Heart left ventricle (tissue), 16 donors: ENCODE data around the gene TBC1D32. TPM values are rescaled to one million over a fixed set of nuclear protein-coding genes. Genes with fewer than 3 reads are reported as not detected.

Source experiments
- ATAC-seq, 4 donors: fragments of 200-7000 bp; cut with Tn5 transposase; one replicate each; pipeline ENCODE4 v1.9.1; 2020 to 2022; ENCODE audit warnings: moderate library complexity in 4 of 4, mild to moderate bottlenecking in 3 of 4, moderate number of reproducible peaks in 1 of 4
- DNase-seq, 5 donors: peaks; one replicate each; pipeline ENCODE4 v3.0.0-alpha.2; 2020
- H3K27ac ChIP-seq, 12 donors: fragments of 200-600 bp; sonication (generic) in 4 of 12; one replicate each; pipeline versions ENCODE4 v1.5.0 to v1.8.0; 2016 to 2022; ENCODE audit warnings: mild to moderate bottlenecking in 2 of 12
- H3K27me3 ChIP-seq, 9 donors: fragments of 200-600 bp; sonication (generic) in 2 of 9; one replicate each; pipeline versions ENCODE4 v1.5.1 to v1.8.0; 2016 to 2022; ENCODE audit warnings: mild to moderate bottlenecking in 3 of 9
- H3K36me3 ChIP-seq, 9 donors: fragments of 200-600 bp; sonication (generic) in 2 of 9; one replicate each; pipeline versions ENCODE4 v1.5.0 to v1.8.0; 2018 to 2022; ENCODE audit warnings: mild to moderate bottlenecking in 2 of 9
- H3K4me1 ChIP-seq, 12 donors: fragments of 200-600 bp; sonication (generic) in 4 of 12; one replicate each; pipeline versions ENCODE4 v1.5.0 to v1.8.0; 2016 to 2022; ENCODE audit warnings: mild to moderate bottlenecking in 3 of 12
- H3K4me3 ChIP-seq, 12 donors: fragments of 200-600 bp; sonication (generic) in 4 of 12; one replicate each; pipeline versions ENCODE4 v1.5.0 to v1.8.0; 2017 to 2022; ENCODE audit warnings: mild to moderate bottlenecking in 9 of 12, moderate library complexity in 4 of 12
- H3K9me3 ChIP-seq, 12 donors: fragments of 200-600 bp; sonication (generic) in 4 of 12; one replicate each; pipeline versions ENCODE4 v1.5.0 to v1.8.0; 2016 to 2022; ENCODE audit warnings: mild to moderate bottlenecking in 1 of 12
- POLR2A ChIP-seq, 2 donors: fragments of 450-650 bp; IDR thresholded peaks; one replicate each; pipeline ENCODE4 v1.6.1; 2017; ENCODE audit warnings: antibody characterized with exemption in 2 of 2, mild to moderate bottlenecking in 2 of 2, moderate library complexity in 2 of 2
- WGBS, 4 donors: extraction: QIAGEN DNeasy Blood & Tissue Kit in 2 of 4; methylation state at CpG; one replicate each; pipeline versions ENCODE4 v1.1.5 to v1.1.7; 2013 to 2018; 5-methylcytosine and 5-hydroxymethylcytosine counted together
- intact Hi-C, 10 donors: fragments of 100-400 bp; cut with DNase I; formaldehyde crosslinking; loops; one replicate each; pipeline versions ENCODE4 v1.11.1 to v1.14.2; 2022
- polyA plus RNA-seq, 2 donors: library from polyadenylated mRNA; stranded (reverse); fragments of 200-250 nt; gene quantifications; one replicate each; pipeline ENCODE4 v1.2.3, GENCODE V29; 2013
- total RNA-seq, 9 donors: library from RNA; depleted of rRNA in 2 of 9; stranded (reverse); fragments of >200 nt in 2 of 9; fragmentation: NEBNext Ultra II Directional in 3 of 9; extraction: Animal tissue kit (Norgen Biotek cat#: 25700) in 3 of 9; gene quantifications; one replicate each; pipeline versions ENCODE4 v1.1.0 to v1.2.4, GENCODE V29; 2016 to 2023
- TF ChIP-seq, protein P1 (sequence below), 12 donors: fragments of 200-600 bp; sonication (generic) in 4 of 12; IDR thresholded peaks; one replicate each; pipeline versions ENCODE4 v1.5.0 to v1.8.0; 2018 to 2022; ENCODE audit warnings: antibody characterized with exemption in 12 of 12, mild to moderate bottlenecking in 5 of 12
- donor health status: ischemic (EF 13 %, LVEDD 7.1; RV severe dilation, severe dysfunction).
- donor health status: healthy with polysubstance abuse.
- donor health status: DM: no; HTN: yes; CAD: no.
- donor health status: DM: no; HTN: no; CAD: no.
- donor health status: ischemic (EF 25% LVEDD 6.9; RV normal size, moderate dysfunction).
- donor health status: ischemic (EF 25% LVEDD 5.7; RV mildly dilated, moderate dysfunction).
- donor health status: healthy.
- donor health status: DM: yes; HTN: yes; CAD: no.
- donor health status: ischemic (EF 35%, LVEDD 5.7; RV mildly dilated, moderate dysfunction).
- donor health status: nonischemic (EF 11% LVEDD 7.7; RV severe dilation, severe dysfunction).
- donor health status: DM: yes; HTN: yes; CAD: no.
- donor health status: PGD.
- donor health status: ischemic (EF 29% LVEDD 5.4; RV normal size, mild dysfunction).
- donor health status: nonischemic (EF 23%, LVEDD 6.1; RV moderate dilation, normal function).

TBC1D32 gene
- total and polyA plus RNA-seq, 11 donors: 0.53 to 4.6 (median 2.7) TPM

GRCh38 chr6:121124600-121124999 is 209.7 kb downstream of the TBC1D32 start:
- no peaks in the 10 kb centered on the region for H3K4me1 ChIP-seq
- H3K4me3 ChIP-seq: no peak overlapping the region
- peaks cover 0 to 32% (median 12%) of the 10 kb centered on the region in 12 donors for H3K9me3 ChIP-seq
- H3K27me3 ChIP-seq: no peaks in the 10 kb centered on the region
- TF ChIP-seq POLR2A (IDR thresholded peaks at IDR 0.05): no peak
- TF ChIP-seq, protein P1, sequence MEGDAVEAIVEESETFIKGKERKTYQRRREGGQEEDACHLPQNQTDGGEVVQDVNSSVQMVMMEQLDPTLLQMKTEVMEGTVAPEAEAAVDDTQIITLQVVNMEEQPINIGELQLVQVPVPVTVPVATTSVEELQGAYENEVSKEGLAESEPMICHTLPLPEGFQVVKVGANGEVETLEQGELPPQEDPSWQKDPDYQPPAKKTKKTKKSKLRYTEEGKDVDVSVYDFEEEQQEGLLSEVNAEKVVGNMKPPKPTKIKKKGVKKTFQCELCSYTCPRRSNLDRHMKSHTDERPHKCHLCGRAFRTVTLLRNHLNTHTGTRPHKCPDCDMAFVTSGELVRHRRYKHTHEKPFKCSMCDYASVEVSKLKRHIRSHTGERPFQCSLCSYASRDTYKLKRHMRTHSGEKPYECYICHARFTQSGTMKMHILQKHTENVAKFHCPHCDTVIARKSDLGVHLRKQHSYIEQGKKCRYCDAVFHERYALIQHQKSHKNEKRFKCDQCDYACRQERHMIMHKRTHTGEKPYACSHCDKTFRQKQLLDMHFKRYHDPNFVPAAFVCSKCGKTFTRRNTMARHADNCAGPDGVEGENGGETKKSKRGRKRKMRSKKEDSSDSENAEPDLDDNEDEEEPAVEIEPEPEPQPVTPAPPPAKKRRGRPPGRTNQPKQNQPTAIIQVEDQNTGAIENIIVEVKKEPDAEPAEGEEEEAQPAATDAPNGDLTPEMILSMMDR (IDR thresholded peaks at IDR 0.05): no peak
- DNase-seq (no peak), ATAC-seq (no peak)
- H3K36me3 ChIP-seq: peaks cover 0 to 39% (median 0%) of the 10 kb centered on the region in 9 donors
- intact Hi-C loops: no loop called here
- H3K27ac ChIP-seq: no peak overlapping the region

GRCh38 chr6:121112356-121112755 is 221.9 kb downstream of the TBC1D32 start:
- no peaks in the 10 kb centered on the region for H3K36me3 ChIP-seq
- DNase-seq (no peak), ATAC-seq (no peak)
- intact Hi-C loops: no loop called here
- H3K27me3 ChIP-seq: no peaks in the 10 kb centered on the region
- TF ChIP-seq, protein P1 (IDR thresholded peaks at IDR 0.05): no peak
- no peak for TF ChIP-seq POLR2A (IDR thresholded peaks at IDR 0.05)
- no peak overlapping the region for H3K27ac ChIP-seq
- H3K9me3 ChIP-seq: no peaks in the 10 kb centered on the region
- H3K4me1 ChIP-seq: no peaks in the 10 kb centered on the region
- no peak overlapping the region for H3K4me3 ChIP-seq

DNA sequence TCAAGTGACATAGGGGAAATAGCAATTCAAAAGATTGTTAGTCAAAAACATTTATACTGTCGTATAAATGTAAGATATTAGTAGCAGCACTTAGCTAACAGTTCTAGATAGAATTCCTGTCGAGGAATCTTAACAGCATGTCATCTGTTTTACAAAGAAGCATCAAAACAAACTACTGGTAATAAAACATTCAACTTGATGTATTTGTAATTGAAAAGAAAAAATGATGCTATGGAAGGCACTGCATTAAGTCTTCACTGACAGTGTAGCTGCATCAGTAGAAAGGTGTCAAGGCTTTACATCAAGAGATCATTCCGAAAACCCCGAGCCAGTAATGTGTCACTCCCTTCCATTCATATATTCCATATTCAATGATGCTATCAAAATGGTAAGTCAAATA is 223.5 kb downstream of the TBC1D32 start:
- intact Hi-C loops: no loop called here
- H3K4me1 ChIP-seq: no peaks in the 10 kb centered on the region

GRCh38 chr6:121106962-121107361 is 227.3 kb downstream of the TBC1D32 start:
- Histone ChIP-seq H3K4me3 (no peak overlapping the region), H3K27ac (no peak overlapping the region), H3K4me1 (no peaks in the 10 kb centered on the region), H3K9me3 (peaks cover 0 to 13% (median 0%) of the 10 kb centered on the region in 12 donors), H3K27me3 (no peaks in the 10 kb centered on the region), H3K36me3 (no peaks in the 10 kb centered on the region)
- ATAC-seq (no peak), DNase-seq (no peak)
- intact Hi-C loops: no loop called here
- 91 to 98% (median 93%) methylated on average over 1 of the region's 1 CpG for WGBS, 4 donors
- TF ChIP-seq POLR2A (IDR thresholded peaks at IDR 0.05): no peak
- TF ChIP-seq, protein P1 (IDR thresholded peaks at IDR 0.05): no peak

More for the DNA sequence above, 223.5 kb downstream of the TBC1D32 start:
- H3K27ac ChIP-seq: no peak overlapping the region
- no peak overlapping the region for H3K4me3 ChIP-seq
- DNase-seq: no peak
- no peaks in the 10 kb centered on the region for H3K36me3 ChIP-seq
- 94 to 98% (median 96%) methylated on average over 4 of the region's 4 CpGs for WGBS, 4 donors
- H3K9me3 ChIP-seq: no peaks in the 10 kb centered on the region
- no peaks in the 10 kb centered on the region for H3K27me3 ChIP-seq
- no peak for TF ChIP-seq POLR2A (IDR thresholded peaks at IDR 0.05)
- no peak for ATAC-seq

DNA sequence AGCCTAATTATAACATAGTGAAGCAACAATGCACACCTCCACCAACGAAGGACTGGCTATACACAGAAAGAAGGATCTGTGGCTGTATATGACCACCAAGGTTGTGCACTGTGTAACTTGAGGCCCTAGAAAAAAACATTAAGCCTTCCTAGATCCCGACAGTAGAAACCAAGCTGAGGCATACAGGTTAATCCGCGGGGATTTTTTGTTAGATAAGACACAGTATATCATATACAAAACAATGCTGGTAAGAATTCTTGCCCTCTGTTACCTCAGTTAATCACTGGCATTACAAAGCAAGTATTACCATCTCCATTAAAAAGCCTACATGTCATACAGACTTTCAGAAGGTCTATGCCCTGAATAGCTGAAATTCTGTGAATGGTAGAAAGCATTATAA is 228.8 kb downstream of the TBC1D32 start:
- Histone ChIP-seq H3K36me3 (no peaks in the 10 kb centered on the region), H3K27me3 (no peaks in the 10 kb centered on the region), H3K27ac (no peak overlapping the region), H3K9me3 (peaks cover 0 to 15% (median 0%) of the 10 kb centered on the region in 12 donors), H3K4me3 (no peak overlapping the region), H3K4me1 (no peaks in the 10 kb centered on the region)
- intact Hi-C loops: no loop called here
- TF ChIP-seq, protein P1 (IDR thresholded peaks at IDR 0.05): no peak
- no peak for TF ChIP-seq POLR2A (IDR thresholded peaks at IDR 0.05)
- ATAC-seq: no peak
- WGBS, 4 donors: 58 to 83% (median 72%) methylated on average over 4 of the region's 4 CpGs
- DNase-seq: no peak
